Stimulated activated CD8-positive, alpha-beta memory T cell treated with anti-CD3 and anti-CD28 coated beads, Interleukin-15, amount 100 ng/mL, for 48 hours (primary cell): ENCODE data around the gene PLXNC1.

Experiments
- DNase-seq, 2 donors: peaks; one replicate each; pipeline ENCODE4 v3.0.0-alpha.2; 2020; ENCODE audit warnings: low read depth in 2 of 2

Gene PLXNC1

GRCh38 chr12:94264736-94265485 lies 116.5 kb downstream of the PLXNC1 start:
- no peak for DNase-seq

GRCh38 chr12:94265539-94265938 lies 117.2 kb downstream of the PLXNC1 start:
- no peak for DNase-seq

GRCh38 chr12:94265966-94266745 lies 117.8 kb downstream of the PLXNC1 start:
- DNase-seq = no peak

- no peak for DNase-seq
These were observed 118.6 kb downstream of the PLXNC1 start for GRCh38 chr12:94266796-94267536.

- no peak for DNase-seq
These were observed 119.1 kb downstream of the PLXNC1 start for GRCh38 chr12:94267537-94267872.

GRCh38 chr12:94267921-94268471 lies 119.6 kb downstream of the PLXNC1 start:
- no peak for DNase-seq

GRCh38 chr12:94269316-94269999 lies 121.1 kb downstream of the PLXNC1 start:
- no peak for DNase-seq

- no peak for DNase-seq
These were observed 123.0 kb downstream of the PLXNC1 start for GRCh38 chr12:94271351-94271750.

- no peak for DNase-seq
These were observed 123.9 kb downstream of the PLXNC1 start for GRCh38 chr12:94272280-94272679.

- DNase-seq = no peak
These were observed 124.9 kb downstream of the PLXNC1 start for GRCh38 chr12:94273272-94273671.

- DNase-seq = no peak
These were observed 128.3 kb downstream of the PLXNC1 start for GRCh38 chr12:94276725-94277124.

GRCh38 chr12:94277426-94278000 lies 129.1 kb downstream of the PLXNC1 start:
- DNase-seq = no peak

GRCh38 chr12:94280063-94280462 lies 131.7 kb downstream of the PLXNC1 start:
- no peak for DNase-seq

- DNase-seq = no peak
These were observed 134.3 kb downstream of the PLXNC1 start for GRCh38 chr12:94282675-94283074.

- DNase-seq = no peak
These were observed 135.7 kb downstream of the PLXNC1 start for GRCh38 chr12:94284046-94284445.

GRCh38 chr12:94284859-94285258 lies 136.5 kb downstream of the PLXNC1 start:
- no peak for DNase-seq

- DNase-seq = no peak
These were observed 137.7 kb downstream of the PLXNC1 start for GRCh38 chr12:94285943-94286582.

- no peak for DNase-seq
These were observed 138.3 kb downstream of the PLXNC1 start for GRCh38 chr12:94286583-94287244.

- no peak for DNase-seq
These were observed 138.9 kb downstream of the PLXNC1 start for GRCh38 chr12:94287245-94287628.
